Coronary artery (tissue), 2 donors: ENCODE data around the gene PEX7.
A peak's percentile ranks its signal among the peaks of the same experiment; 100 is the strongest.

Source experiments
- DNase-seq: peaks from one replicate; pipeline ENCODE4 v3.0.0-alpha.2; 2017; ENCODE audit warnings: low spot score
- H3K27ac ChIP-seq, 2 donors: fragments of 200-600 bp; sonication (generic); one replicate each; pipeline ENCODE4 v1.5.1; 2016 to 2019
- H3K4me3 ChIP-seq: fragments of 200-600 bp; sonication (generic); 2 replicates; pipeline ENCODE4 v1.5.1; 2016; ENCODE audit warnings: mild to moderate bottlenecking, moderate library complexity
- TF ChIP-seq, protein P1 (sequence below): fragments of 200-600 bp; sonication (generic); IDR thresholded peaks from one replicate; pipeline ENCODE4 v1.5.1; 2019; ENCODE audit warnings: antibody characterized with exemption

Gene PEX7, protein sequence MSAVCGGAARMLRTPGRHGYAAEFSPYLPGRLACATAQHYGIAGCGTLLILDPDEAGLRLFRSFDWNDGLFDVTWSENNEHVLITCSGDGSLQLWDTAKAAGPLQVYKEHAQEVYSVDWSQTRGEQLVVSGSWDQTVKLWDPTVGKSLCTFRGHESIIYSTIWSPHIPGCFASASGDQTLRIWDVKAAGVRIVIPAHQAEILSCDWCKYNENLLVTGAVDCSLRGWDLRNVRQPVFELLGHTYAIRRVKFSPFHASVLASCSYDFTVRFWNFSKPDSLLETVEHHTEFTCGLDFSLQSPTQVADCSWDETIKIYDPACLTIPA

GRCh38 chr6:136822376-136823127, at the start of gene PEX7:
Gene PEX7, plus strand, starts transcription at chr6:136822592. Its CDS starts 74 bp downstream, at chr6:136822666.
- TF ChIP-seq, protein P1, sequence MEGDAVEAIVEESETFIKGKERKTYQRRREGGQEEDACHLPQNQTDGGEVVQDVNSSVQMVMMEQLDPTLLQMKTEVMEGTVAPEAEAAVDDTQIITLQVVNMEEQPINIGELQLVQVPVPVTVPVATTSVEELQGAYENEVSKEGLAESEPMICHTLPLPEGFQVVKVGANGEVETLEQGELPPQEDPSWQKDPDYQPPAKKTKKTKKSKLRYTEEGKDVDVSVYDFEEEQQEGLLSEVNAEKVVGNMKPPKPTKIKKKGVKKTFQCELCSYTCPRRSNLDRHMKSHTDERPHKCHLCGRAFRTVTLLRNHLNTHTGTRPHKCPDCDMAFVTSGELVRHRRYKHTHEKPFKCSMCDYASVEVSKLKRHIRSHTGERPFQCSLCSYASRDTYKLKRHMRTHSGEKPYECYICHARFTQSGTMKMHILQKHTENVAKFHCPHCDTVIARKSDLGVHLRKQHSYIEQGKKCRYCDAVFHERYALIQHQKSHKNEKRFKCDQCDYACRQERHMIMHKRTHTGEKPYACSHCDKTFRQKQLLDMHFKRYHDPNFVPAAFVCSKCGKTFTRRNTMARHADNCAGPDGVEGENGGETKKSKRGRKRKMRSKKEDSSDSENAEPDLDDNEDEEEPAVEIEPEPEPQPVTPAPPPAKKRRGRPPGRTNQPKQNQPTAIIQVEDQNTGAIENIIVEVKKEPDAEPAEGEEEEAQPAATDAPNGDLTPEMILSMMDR, result peak; percentile 40
- Histone ChIP-seq H3K27ac (peak within 1 kb of the TSS; percentile 76 to 98), H3K4me3 (peak within 1 kb of the TSS; percentile 97)
- DNase-seq, result peak; percentile 94

GRCh38 chr6:136772685-136773472, 49.5 kb upstream of the PEX7 start:
- DNase-seq, result no peak
- H3K4me3 ChIP-seq, result peak overlapping the region; percentile 6
- H3K27ac ChIP-seq, result peak overlapping the region; percentile 26 to 44
- TF ChIP-seq, protein P1, result no peak

DNA sequence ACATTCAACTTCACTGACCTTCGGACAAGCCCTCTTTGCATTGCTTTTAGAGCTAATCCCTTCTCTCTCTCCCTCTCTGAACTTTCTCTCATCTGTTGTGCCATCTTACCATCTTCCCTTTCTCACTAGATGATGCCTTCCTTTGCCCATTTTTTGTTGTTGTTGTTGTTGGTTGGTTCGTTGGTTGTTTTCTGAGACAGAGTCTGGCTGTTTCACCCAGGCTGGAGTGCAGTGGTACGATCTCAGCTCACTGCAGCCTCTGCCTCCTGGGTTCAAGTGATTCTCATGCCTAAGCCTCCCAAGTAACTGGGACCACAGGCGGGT, 49.0 kb upstream of the PEX7 start:
- TF ChIP-seq, protein P1, result no peak
- no peak for DNase-seq
- no peak overlapping the region for H3K4me3 ChIP-seq
- H3K27ac ChIP-seq, result peak overlapping the region in 1 of 2 donors; percentile 26

GRCh38 chr6:136774228-136775041, 48.0 kb upstream of the PEX7 start:
- peak overlapping the region in 1 of 2 donors; percentile 41 for H3K27ac ChIP-seq
- H3K4me3 ChIP-seq, result peak overlapping the region; percentile 13
- TF ChIP-seq, protein P1, result no peak
- DNase-seq, result no peak

DNA sequence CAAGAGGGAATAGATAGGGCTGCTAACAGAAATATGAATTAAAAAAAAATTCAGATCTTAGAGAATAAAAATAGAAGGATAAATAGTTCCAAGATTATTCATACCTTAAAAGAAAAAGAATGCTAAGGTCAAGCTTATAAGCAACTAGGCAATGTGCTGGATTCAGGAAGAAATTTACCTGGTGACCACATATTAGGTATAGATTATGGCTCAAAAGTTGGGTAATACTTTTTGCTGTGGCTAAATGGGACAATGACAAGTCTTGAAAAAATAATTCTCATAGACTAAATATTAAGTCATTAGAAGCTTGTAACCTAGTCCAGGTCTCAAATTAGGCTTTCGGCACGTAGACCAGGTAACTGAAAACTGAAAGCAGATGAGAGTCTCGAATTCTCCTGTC, 47.3 kb upstream of the PEX7 start:
- no peak overlapping the region for H3K4me3 ChIP-seq
- no peak for DNase-seq
- no peak overlapping the region for H3K27ac ChIP-seq
- TF ChIP-seq, protein P1, result no peak

DNA sequence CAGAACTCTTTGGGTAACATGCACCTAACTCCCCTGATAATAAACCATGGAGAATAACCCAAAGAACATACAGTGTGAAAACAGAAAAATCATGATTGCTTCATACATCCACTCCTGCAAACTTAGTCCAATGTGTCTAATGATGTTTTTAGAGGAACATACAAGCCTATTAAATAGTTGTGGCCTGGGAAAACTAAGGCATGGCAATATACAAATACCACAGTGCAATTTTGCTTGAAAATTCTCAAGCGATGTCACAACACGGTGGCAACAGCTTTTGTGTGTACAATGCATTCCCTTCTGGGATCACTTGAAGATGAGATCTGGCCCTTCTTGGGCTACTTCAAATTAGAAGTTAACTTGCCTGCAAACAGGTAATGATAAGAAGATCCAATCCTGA, 46.8 kb upstream of the PEX7 start:
- TF ChIP-seq, protein P1, result no peak
- no peak for DNase-seq
- H3K27ac ChIP-seq, result no peak overlapping the region
- no peak overlapping the region for H3K4me3 ChIP-seq
